ENCODE results near the gene MC1R.

GRCh38 chr16:89969741-89970410 lies 51.2 kb downstream of the MC1R start:
- TF ChIP-seq CTCF (IDR thresholded peaks at IDR 0.05; ENCODE audit: insufficient read depth, low read depth, low read length) = no peak
- TF ChIP-seq EZH2 (IDR thresholded peaks at IDR 0.05; ENCODE audit: insufficient read depth, low read length) = no peak
